CD4-positive, alpha-beta T cell treated with Interleukin-2 at 100 ng/mL for 4 hours (primary cell): ENCODE measurements around the gene RARRES1.
"Not testable (repeated sequence)": the region's sequence is repeated elsewhere in the genome, so short reads cannot be mapped to it uniquely, and the experiment has no call there.

Experiments used
- DNase-seq: peaks from one replicate; pipeline ENCODE4 v3.0.0-alpha.2; 2020; ENCODE audit warnings: low spot score

RARRES1 gene

GRCh38 chr3:158733656-158734055, 1.4 kb upstream of the RARRES1 start:
- no peak for DNase-seq

GRCh38 chr3:158732856-158733200, 571 bp upstream of the RARRES1 start:
- no peak for DNase-seq

GRCh38 chr3:158731486-158731885, 771 bp downstream of the RARRES1 start:
- DNase-seq = no peak

GRCh38 chr3:158728851-158729250, 3.4 kb downstream of the RARRES1 start:
- DNase-seq = no peak

- no peak for DNase-seq
These were observed 4.2 kb downstream of the RARRES1 start for GRCh38 chr3:158728061-158728377.

DNA sequence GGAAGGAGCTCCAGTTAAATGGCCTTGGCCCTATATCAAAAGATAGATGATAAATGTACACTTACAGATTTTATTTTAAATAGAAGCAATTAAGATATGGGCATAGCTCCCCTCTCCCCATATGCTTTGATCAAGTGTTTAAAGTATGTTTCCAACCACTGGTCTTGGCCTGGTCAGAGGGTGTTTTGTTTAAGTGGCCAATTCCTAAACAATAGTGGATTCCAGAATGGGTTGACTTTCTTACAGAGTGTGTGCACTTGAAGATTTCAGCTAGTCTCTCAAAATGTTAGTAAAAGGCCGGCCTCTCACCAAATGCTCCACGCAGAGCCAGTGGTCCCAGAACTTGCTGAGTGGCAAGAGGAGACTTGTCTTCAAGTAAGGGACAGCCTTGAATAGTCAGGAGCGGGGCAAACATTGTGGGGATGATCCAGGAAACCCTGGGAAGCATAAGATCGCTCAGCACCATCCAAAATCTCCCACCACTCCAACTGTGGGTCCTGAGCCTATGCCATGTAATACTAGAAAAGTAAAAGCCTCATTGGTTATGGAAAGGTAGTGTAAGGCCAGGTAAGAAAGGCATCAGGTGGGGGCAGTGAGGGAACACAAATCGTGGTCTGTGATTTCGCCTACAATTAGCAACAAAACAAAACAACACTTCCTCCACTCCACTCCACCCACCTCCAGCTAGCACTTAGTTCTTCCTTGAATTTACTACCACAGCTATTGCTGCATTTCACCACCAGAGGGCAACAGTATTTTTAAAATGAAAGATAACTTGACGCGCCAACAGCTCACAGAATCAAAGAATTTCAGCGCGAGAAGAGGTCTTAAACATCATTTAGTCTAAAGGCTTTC, 4.8 kb downstream of the RARRES1 start:
- peak; percentile 79 for DNase-seq

- no peak for DNase-seq
These were observed 6.8 kb downstream of the RARRES1 start for GRCh38 chr3:158725348-158726011.

GRCh38 chr3:158723991-158724390, 8.3 kb downstream of the RARRES1 start:
- no peak for DNase-seq

- DNase-seq = no peak
These were observed 10.1 kb downstream of the RARRES1 start for GRCh38 chr3:158722108-158722507.

GRCh38 chr3:158718490-158719170, 13.6 kb downstream of the RARRES1 start:
- no peak for DNase-seq

DNA sequence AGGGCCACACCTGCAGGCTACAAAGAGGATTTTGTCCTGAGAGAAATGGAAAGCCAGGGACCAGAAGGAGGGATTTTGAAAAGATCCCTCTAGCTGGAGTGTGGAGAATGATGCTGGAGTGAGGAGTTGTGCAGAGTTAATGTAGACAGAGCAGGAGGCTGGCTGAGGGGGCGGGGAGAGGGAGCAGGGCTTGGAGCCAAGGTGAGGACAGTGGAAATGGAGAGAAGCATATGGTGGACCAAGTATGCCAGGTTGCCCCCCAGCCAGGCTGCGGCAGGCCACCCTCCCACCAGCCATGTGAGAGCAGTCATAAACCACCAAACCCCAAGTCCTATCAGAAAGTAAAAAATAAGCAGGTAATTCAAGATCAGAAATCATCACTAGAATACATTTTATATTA, 14.7 kb downstream of the RARRES1 start:
- no peak for DNase-seq

GRCh38 chr3:158713094-158713499, 19.2 kb downstream of the RARRES1 start:
- no peak for DNase-seq

DNA sequence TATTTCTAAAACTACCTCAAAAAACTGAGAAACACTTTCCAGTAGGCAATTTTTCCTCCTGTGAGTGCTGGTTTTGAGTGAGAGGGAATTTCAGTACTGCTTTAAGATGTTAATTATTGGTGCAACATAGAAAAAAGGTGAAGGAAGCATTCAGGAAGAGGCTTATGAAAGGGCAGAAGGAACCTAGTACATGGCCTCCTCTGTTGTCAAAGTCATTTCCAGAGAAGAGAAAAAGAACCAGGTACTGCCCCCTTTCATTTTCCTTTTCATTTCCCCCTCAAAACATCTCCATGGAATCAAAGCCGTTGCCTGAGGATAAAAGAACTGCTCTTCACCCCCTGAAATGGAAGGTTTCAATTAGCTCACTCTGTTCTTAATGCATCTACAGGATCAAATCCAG, 19.8 kb downstream of the RARRES1 start:
- DNase-seq = no peak

DNA sequence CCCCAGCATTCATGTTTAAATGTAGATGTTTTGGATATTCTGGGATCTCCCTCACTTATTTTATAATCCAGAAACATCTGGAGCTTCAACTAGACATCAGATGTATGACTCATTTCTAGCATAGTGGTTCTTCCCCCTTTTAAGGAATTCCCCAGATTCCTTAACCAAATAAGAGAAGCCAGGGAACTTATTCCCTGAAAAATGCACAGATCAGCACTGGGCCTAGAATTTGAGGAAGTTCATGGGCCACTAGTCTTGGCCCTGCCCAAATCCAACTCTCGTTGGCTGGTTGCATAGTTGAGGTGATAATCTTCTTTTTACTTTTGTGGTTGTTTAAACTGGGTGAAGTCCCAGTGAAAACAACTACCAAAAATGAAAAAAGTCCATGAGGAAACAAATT, 20.4 kb downstream of the RARRES1 start:
- DNase-seq = no peak

DNA sequence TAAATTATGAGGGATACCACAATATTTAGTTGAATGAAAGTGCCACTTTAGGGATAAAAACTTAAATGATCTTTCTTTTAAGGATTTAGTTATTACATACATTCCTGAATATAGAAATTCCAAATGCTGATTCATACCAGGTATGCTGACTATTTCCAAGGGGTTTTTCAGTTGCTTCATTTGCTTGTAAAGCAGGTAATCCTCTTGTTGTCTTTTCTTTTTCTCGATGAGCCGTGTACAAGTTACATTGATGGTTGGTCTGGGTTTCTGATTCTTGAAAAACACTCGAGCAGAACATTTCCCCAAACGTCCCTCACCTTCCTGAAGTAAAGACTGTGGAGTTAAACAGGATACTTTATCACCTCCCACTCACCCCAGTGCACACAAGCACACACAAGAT, 21.7 kb downstream of the RARRES1 start:
- no peak for DNase-seq

- no peak for DNase-seq
These were observed 22.6 kb downstream of the RARRES1 start for GRCh38 chr3:158709666-158710083.

- no peak for DNase-seq
These were observed 28.7 kb downstream of the RARRES1 start for GRCh38 chr3:158703566-158703965.

- no peak for DNase-seq
These were observed 29.3 kb downstream of the RARRES1 start for GRCh38 chr3:158702815-158703481.

GRCh38 chr3:158701420-158702065, 30.7 kb downstream of the RARRES1 start:
- no peak for DNase-seq

DNA sequence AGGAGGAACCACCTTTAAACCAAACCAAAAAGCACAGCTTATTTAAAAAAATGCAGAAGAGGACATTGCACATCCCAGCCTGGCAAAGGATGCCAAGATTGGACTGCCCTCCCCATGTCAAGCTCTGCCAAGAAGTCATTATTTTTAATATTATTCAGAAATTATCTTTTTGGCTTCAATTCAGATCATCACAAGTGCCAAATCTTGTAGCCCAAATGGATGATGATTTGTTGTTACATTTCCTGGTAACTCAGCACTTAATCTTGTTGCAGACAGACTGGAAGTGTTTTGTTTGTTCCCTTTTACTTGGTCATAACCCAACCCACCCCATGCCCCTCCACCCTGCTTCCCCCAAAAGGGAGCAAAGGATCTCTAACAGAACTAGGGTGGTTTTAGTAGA, 31.7 kb downstream of the RARRES1 start:
- no peak for DNase-seq

GRCh38 chr3:158696618-158697017, 35.6 kb downstream of the RARRES1 start:
- no peak for DNase-seq

GRCh38 chr3:158693866-158694456, 38.3 kb downstream of the RARRES1 start:
- not testable (repeated sequence) for DNase-seq
